SKM-1 (cell line): ENCODE results near the gene FUT1.
A peak's percentile ranks its signal among the peaks of the same experiment; 100 is the strongest.

ENCODE experiments used
- DNase-seq: peaks from one replicate; lab custom pipeline; 2025; ENCODE audit not compliant: unreplicated experiment; lab: John Stamatoyannopoulos, UW

The FUT1 gene

GRCh38 chr19:48741129-48741999, 11.1 kb downstream of the FUT1 start:
- DNase-seq = no peak

GRCh38 chr19:48740164-48740972, 12.1 kb downstream of the FUT1 start, which contains the start of gene RASIP1:
Gene RASIP1, minus strand, starts transcription at chr19:48740610. Its CDS starts 328 bp downstream, at chr19:48740282.
- no peak for DNase-seq

DNA sequence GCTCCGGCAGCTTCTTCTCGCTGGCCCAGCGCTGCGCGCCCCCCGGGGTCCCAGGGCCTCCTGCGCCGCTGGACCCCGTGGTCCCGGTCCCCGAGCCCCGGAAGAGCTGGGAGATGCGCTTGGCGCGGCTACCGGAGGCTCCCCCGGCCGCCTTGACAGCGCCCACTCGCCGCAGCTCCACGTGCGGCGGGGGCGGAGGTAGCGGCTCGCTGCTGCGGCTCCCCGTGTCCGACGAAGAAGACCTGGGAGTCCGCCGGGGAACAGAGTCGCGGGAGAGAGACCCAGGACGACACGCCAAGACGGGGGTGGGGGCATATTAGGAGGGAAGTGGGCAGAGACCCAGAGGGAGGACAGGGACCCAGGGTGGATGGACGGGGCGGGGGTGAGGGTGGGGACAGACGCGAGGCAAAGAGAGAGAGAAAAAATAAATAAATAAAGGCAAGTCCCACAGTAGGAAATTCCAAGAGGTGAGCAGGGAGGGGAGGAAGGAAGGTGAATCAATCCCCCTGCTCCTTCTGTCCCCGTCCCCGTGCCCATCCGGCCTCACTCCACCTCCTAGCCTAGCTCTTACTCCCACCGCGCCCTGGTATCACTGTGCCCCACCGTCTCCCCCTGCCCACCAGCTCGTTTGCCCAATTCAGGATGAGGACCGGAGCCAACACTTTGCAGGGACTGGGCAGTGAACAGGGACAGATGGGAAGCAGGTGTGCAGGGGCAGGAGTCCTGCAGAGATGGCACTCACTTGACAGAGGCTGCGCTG, 12.9 kb downstream of the FUT1 start:
- no peak for DNase-seq

- DNase-seq = peak; percentile 54
Measured at GRCh38 chr19:48738557-48739403, 13.7 kb downstream of the FUT1 start.

GRCh38 chr19:48737360-48737998, 15.0 kb downstream of the FUT1 start:
- DNase-seq = no peak

DNA sequence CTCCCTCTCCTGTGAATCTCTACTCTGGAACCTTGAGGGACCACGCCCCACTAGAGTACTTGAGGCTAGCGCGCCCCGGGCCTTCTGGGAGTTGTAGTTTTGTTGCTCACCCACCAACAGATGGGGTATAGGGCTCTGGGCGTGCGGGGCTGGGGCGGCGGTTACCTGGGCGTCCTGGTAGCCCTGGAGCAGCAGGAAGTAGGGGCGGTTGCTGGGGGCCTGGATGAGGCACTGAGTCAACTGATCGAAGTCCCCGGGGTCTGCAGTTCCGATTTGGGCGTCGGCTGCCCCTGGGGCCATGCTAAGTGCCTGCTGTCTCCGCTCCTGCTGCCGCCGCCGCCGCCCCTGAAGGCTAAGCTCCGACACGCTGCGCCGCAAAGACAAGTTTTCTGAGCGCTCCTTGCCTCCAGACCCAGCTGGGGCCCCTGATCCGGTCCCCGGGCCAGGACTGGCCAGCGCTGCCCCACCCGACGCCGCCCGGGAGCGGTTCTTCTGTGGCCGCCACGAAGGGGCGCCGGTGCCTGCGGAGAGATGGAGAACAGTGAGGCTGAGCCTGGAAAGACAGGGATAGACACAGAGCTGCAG, 17.3 kb downstream of the FUT1 start:
- no peak for DNase-seq

DNA sequence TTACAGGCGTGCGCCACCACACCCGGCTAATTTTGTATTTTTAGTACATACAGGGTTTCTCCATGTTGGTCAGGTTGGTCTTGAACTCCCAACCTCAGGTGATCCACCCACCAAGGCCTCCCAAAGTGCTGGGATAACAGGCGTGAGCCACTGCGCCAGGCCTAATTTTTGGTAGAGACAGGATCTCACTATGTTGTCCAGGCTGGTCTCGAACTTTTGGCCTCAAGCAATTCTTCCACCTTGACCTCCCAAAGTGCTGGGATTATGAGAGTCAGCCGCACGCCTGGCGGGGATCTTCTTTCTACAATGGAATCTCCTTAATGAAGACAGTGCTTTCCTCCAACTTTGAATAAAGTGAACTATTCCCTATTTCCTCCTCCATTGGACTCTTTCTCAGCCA, 17.8 kb downstream of the FUT1 start:
- DNase-seq = no peak

- DNase-seq = no peak
Measured at GRCh38 chr19:48731452-48731851, 21.0 kb downstream of the FUT1 start.

DNA sequence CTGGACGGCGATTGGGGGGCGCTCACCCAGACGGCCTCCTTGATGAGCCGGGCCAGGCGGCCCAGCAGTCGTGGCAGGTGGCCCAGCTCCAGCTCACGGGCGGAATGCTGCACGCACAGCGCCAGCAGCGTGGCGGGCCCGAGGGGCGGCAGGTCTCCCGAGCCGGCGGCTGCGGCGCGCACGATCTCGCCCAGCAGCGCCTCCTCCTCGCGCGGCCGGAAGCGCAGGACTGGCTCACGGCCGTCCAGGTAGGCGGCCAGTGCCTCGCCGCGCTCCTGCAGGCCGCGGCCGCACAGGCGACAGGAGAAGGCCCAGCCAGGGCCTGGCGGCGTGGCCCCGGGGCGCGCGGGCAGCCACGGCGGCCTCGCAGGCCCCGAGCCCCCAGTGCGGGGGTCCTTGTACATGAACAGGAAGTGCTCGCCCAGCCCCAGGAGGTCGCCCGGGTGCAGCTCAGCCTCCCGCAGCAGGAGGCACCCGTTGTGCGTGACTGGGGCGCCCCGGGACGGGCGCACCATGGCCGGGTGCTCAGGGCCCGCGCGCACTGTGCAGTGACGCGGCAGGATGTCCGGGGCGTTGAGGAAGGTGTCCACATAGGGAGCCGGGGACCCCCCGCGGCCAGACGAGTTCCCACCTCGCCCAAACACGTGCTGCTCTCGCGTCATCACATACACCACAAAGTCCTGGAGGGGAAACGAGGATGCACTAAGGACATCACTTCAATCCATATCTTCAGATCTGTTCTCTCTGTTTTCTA, 23.4 kb downstream of the FUT1 start:
- no peak for DNase-seq

DNA sequence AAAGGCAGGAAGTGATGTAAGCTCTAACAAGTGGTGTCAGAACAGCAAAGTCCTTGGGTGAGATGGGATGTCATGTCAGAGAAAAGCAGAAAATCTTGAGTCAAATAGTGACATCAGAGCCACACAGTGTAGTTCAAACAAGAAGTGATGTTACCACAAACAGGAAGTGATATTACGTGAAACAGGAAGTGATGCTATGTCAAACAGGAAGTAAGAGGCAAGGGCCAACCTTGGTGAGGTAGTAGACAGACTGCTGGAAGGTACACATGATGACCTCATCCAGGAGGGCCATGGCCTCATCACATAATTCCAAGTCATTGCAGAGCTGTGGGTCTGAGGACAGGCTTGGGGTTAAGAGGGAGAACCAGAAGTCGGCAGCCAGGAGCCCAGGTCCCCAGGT, 25.9 kb downstream of the FUT1 start:
- peak; percentile 49 for DNase-seq

GRCh38 chr19:48724796-48725753, 27.4 kb downstream of the FUT1 start:
- peak; percentile 58 for DNase-seq

GRCh38 chr19:48722196-48722708, 30.2 kb downstream of the FUT1 start:
- no peak for DNase-seq

DNA sequence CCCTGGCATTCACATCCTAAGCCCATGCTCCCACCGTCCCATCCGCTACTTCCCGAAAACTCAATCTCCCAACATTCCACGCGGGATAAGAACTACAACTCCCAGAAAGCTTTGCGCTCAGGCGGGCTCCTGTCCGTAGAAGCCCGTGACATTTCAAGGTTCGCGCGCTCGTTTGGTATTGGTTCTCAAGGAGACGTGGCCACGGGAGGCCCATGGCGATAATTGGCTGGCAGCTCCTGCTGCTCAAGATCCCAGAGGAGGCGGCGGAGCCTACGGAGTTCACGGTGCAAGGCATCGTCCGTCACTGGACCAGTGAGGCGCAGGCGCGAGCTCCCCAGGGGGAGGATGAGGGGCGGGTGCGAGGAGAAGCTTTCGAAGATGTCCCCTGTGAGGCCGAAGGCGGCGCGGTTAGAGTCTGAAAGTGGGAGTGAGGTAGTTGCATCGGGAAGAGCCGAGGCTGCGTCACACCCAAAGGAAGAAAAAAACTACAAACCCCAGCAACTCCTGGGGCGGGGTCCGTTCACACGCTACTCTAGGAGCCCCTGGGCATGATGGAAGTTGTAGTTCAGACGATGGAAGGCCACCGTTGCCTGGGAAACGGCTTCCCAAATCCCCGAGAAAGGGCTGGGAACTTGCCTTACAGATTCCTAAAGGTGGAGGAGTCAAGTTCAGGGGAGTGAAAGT, 31.7 kb downstream of the FUT1 start:
- peak; percentile 68 for DNase-seq

DNA sequence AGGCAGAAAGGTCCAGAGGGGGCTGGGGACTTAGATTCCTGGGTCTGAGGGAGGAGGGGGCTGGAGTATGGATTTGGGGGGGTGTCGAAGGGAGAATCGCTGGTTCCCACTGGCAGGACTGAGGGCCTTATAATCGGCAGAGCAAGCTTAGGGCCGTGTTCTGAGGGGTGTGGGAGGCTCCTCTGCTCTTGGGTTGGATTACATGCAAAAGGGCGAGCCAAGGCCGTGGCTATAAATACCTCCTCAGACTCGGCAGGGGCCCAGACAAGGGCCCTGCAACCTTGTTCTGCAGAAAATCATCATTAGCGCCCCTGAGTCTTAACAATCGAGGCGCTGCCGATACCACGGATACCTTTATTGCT, 32.2 kb downstream of the FUT1 start:
- no peak for DNase-seq

DNA sequence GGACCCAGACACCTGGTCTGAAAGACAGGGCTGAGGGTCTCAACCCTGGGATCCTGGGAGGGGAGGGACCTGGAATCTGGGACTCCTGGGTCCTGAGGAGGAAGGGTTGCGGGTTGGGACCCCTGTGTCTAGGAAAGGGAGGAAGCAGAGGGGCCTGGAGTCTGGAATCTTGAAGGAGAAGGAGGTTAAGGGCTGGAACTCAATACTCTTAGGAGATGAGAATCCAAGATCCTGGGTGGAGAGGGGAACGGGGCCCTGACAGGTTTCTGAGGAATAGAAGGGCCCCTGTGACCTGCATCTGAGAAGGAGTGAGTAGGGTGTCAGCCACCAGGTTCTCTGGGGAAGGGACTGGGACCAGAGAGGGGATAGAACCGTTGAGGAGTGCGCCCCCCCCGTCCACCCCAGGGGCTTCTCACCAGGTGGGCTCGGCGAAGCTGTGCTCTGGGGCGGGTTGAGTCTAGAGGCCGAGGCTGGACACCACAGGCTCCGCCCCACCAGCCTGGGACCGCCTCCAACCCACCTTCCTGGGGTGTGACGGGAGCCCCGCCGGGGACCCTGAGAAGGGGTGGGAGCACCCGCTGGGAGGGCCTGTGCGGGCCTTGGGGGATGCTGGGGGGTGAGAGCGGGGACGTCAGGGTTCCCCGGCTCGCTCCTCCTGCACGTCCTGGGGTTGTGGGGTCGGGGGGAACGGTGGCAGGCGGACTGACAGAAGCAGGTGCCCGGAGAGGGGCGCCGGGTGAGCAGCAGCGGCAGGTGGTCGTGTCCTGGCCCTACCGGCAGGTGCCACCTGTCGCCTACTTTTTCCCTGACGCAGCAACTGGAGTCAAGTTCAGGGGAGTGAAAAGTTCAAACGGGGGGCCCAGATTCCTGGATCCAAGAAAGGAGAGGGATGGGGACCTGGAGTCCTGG, 32.9 kb downstream of the FUT1 start, which contains the start of gene MAMSTR:
Gene MAMSTR, minus strand, starts transcription at position 463 of the 909 bp plus-strand sequence. CDS start 694 bp downstream, outside the sequence.
- DNase-seq = no peak
